ENCODE results near the gene SLMAP.

Gene SLMAP

GRCh38 chr3:57755741-57756527 is at the start of gene SLMAP:
Gene SLMAP (plus strand): TSS chr3:57756309. CDS start chr3:57757652, 1,343 bp downstream.
- DNase-seq: peak; percentile 95 to 97

GRCh38 chr3:57706462-57706861 is 49.6 kb upstream of the SLMAP start:
- DNase-seq: no peak

GRCh38 chr3:57709031-57709430 is 47.1 kb upstream of the SLMAP start:
- DNase-seq: no peak

GRCh38 chr3:57709559-57709958 is 46.5 kb upstream of the SLMAP start:
- no peak for DNase-seq

GRCh38 chr3:57715686-57716085 is 40.4 kb upstream of the SLMAP start:
- no peak for DNase-seq

- DNase-seq: no peak
These were observed 38.8 kb upstream of the SLMAP start for GRCh38 chr3:57717205-57717868.

- no peak for DNase-seq
These were observed 38.0 kb upstream of the SLMAP start for GRCh38 chr3:57718118-57718517.

GRCh38 chr3:57726397-57726796 is 29.7 kb upstream of the SLMAP start:
- no peak for DNase-seq

GRCh38 chr3:57727106-57727505 is 29.0 kb upstream of the SLMAP start:
- no peak for DNase-seq

GRCh38 chr3:57729334-57730045 is 26.6 kb upstream of the SLMAP start:
- no peak for DNase-seq

- DNase-seq: no peak
These were observed 25.4 kb upstream of the SLMAP start for GRCh38 chr3:57730682-57731081.

GRCh38 chr3:57731311-57731710 is 24.8 kb upstream of the SLMAP start:
- DNase-seq: no peak

GRCh38 chr3:57733790-57734189 is 22.3 kb upstream of the SLMAP start:
- DNase-seq: no peak

- no peak for DNase-seq
These were observed 20.7 kb upstream of the SLMAP start for GRCh38 chr3:57735405-57735804.

- DNase-seq: no peak
These were observed 18.3 kb upstream of the SLMAP start for GRCh38 chr3:57737840-57738239.

GRCh38 chr3:57738391-57738790 is 17.7 kb upstream of the SLMAP start:
- no peak for DNase-seq

GRCh38 chr3:57740027-57740426 is 16.1 kb upstream of the SLMAP start:
- DNase-seq: no peak

GRCh38 chr3:57743496-57743895 is 12.6 kb upstream of the SLMAP start:
- DNase-seq: no peak

- no peak for DNase-seq
These were observed 11.0 kb upstream of the SLMAP start for GRCh38 chr3:57745101-57745500.

- no peak for DNase-seq
These were observed 9.7 kb upstream of the SLMAP start for GRCh38 chr3:57746156-57747010.

GRCh38 chr3:57749542-57749941 is 6.6 kb upstream of the SLMAP start:
- DNase-seq: no peak

- DNase-seq: no peak
These were observed 3.8 kb upstream of the SLMAP start for GRCh38 chr3:57752307-57752706.

- no peak for DNase-seq
These were observed 3.1 kb upstream of the SLMAP start for GRCh38 chr3:57753016-57753415.

Measured in CD4-positive, alpha-beta T cell treated with Interferon alpha-2 for 1 hour (primary cell).